ENCODE results near the gene CCDC15. TPM values are rescaled to one million over a fixed set of nuclear protein-coding genes. Genes with fewer than 3 reads are reported as not detected.

Gene CCDC15
- polyA plus RNA-seq, 2 of the 4 experiments (the other 2 are of a cell fraction), result 0.58 to 1.3 TPM

DNA sequence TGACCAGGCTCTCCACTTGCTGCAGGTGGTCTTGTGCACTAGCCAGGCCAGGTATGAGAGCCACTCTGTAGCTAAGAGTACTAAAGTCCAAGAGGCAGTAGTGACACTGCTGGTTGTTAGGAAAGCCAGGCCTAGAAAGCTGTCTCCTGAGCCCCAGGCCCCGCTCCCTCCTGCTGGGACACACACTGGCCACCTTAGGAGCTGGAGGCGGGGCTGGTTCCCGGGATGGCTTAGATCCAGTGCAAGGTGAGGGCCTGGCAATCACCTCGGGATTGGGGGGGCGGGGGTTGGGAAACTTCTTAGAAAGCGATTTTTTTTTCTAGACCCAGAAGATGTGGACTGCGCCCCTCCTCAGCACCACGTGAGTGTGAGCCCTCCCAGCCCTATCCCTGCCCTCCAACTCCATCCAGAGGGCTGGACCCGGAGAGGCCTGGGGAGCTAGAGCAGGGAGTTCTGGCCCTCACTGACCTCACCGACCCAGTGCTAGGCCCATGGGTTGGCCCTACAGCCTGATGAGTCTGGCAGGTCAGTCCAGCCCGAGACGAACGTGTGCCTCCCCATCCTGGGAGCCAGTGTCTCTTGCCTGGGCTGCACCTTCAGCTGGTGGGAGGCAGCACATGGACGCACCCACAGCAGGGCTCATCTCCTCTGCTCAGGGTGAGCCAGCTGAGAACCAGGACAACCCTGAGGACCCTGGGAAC lies 127.2 kb downstream of the CCDC15 start (continued):
- TF ChIP-seq, protein P1, sequence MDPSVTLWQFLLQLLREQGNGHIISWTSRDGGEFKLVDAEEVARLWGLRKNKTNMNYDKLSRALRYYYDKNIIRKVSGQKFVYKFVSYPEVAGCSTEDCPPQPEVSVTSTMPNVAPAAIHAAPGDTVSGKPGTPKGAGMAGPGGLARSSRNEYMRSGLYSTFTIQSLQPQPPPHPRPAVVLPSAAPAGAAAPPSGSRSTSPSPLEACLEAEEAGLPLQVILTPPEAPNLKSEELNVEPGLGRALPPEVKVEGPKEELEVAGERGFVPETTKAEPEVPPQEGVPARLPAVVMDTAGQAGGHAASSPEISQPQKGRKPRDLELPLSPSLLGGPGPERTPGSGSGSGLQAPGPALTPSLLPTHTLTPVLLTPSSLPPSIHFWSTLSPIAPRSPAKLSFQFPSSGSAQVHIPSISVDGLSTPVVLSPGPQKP (IDR thresholded peaks at IDR 0.05; ENCODE audit: low read depth, low read length), result no peak
- TF ChIP-seq POLR2AphosphoS2 (conservative IDR thresholded peaks at IDR 0.05; ENCODE audit: low read length), result no peak

DNA sequence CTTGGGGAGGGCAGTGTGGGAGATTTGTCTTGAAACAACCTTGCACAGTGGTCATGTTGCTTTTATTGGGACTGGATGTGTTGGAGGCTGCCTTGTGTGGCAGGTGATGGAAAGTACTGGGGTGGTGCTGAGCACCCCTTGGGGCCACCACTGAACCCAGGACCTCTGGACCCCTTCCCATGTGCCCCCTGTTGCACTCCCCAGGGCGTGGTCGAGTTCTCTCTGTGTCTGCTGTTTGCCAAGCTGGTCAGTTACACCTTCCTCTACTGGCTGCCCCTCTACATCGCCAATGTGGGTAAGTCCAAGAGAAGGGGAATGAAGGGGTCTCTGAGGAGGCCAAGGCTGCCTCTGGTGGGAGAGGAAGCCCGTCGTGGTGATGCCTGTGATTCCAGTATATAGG lies 128.0 kb downstream of the CCDC15 start:
- WGBS (ENCODE audit: missing lambda C conversion rate), result 20% methylated on average over 5 of the region's 5 CpGs
- no peak for ATAC-seq
- no peak overlapping the region for H3K4me2 ChIP-seq
- no peak for DNase-seq (ENCODE audit: low read depth in 1 of 2, low spot score in 1 of 2)
- H3K27ac ChIP-seq, result no peak overlapping the region
- no peaks in the 10 kb centered on the region for H3K4me1 ChIP-seq
- TF ChIP-seq, protein P2, sequence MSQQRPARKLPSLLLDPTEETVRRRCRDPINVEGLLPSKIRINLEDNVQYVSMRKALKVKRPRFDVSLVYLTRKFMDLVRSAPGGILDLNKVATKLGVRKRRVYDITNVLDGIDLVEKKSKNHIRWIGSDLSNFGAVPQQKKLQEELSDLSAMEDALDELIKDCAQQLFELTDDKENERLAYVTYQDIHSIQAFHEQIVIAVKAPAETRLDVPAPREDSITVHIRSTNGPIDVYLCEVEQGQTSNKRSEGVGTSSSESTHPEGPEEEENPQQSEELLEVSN (IDR thresholded peaks at IDR 0.05; ENCODE audit: borderline replicate concordance, low read depth), result no peak
- H3K9me3 ChIP-seq, result no peaks in the 10 kb centered on the region
- no peak for FAIRE-seq
- POLR2A ChIA-PET, result no interaction called here
- CTCF ChIA-PET, result interaction anchor here (1.2 to 1.8 kb wide), 2 partner anchors 9 to 323 kb away, joined by 3 to 6 read pairs; no protein-coding TSS in a partner anchor
- H3K4me3 ChIP-seq, result no peak overlapping the region

DNA sequence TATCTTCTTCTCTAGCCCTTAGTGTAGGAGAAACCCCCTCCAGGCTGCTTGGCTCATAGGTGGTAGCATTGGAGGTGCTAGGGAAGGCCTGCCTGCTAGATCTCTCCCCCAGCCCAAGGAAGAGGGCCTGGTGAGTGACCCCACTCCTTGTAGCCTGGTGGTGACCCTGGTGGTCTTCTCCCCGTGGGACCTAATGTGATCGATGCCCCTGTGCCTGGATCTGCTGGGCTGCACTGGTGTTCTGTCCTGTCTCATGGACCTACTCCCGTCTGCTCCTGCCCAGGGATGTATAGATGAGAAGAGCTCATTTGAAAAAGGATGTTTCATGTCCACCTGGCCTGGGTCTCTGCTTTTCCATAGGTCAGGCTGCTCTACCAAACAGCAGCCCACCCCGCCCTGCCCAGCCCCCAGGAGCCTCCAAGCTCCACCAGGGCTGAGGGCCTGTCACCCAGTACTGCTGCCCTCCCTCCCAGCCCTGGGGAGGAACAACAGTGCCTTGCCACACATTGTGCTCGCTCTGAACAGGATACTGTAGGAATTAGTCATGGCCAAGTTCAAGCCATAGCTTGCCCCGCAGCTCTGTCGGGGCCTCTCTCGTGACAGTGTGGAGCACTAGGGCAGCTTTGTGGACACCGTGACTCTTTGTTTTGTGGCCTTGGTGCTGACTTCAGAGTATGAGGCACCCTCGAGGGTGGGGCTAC lies 128.8 kb downstream of the CCDC15 start:
- H3K4me2 ChIP-seq, result no peak overlapping the region
- TF ChIP-seq JUNB (IDR thresholded peaks at IDR 0.05) (no peak), HEYL (CRISPR knock-in tag; IDR thresholded peaks at IDR 0.05) (no peak), POLR2AphosphoS2 (conservative IDR thresholded peaks at IDR 0.05; ENCODE audit: low read length) (no peak)
- TF ChIP-seq, protein P3, sequence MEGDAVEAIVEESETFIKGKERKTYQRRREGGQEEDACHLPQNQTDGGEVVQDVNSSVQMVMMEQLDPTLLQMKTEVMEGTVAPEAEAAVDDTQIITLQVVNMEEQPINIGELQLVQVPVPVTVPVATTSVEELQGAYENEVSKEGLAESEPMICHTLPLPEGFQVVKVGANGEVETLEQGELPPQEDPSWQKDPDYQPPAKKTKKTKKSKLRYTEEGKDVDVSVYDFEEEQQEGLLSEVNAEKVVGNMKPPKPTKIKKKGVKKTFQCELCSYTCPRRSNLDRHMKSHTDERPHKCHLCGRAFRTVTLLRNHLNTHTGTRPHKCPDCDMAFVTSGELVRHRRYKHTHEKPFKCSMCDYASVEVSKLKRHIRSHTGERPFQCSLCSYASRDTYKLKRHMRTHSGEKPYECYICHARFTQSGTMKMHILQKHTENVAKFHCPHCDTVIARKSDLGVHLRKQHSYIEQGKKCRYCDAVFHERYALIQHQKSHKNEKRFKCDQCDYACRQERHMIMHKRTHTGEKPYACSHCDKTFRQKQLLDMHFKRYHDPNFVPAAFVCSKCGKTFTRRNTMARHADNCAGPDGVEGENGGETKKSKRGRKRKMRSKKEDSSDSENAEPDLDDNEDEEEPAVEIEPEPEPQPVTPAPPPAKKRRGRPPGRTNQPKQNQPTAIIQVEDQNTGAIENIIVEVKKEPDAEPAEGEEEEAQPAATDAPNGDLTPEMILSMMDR (IDR thresholded peaks at IDR 0.05), result no peak
- ChIA-PET CTCF (interaction anchor here (1.2 kb wide), 1 partner anchor 323 kb away, joined by 3 read pairs; no protein-coding TSS in a partner anchor), POLR2A (no interaction called here)
- H3K4me1 ChIP-seq, result no peaks in the 10 kb centered on the region
- no peak for DNase-seq (ENCODE audit: low read depth in 1 of 2, low spot score in 1 of 2)
- no peak for ATAC-seq
- WGBS (ENCODE audit: missing lambda C conversion rate), result 50% methylated on average over 6 of the region's 10 CpGs
- no peak overlapping the region for H3K4me3 ChIP-seq
- H3K27ac ChIP-seq, result no peak overlapping the region
- no peak for FAIRE-seq
- no peaks in the 10 kb centered on the region for H3K9me3 ChIP-seq

DNA sequence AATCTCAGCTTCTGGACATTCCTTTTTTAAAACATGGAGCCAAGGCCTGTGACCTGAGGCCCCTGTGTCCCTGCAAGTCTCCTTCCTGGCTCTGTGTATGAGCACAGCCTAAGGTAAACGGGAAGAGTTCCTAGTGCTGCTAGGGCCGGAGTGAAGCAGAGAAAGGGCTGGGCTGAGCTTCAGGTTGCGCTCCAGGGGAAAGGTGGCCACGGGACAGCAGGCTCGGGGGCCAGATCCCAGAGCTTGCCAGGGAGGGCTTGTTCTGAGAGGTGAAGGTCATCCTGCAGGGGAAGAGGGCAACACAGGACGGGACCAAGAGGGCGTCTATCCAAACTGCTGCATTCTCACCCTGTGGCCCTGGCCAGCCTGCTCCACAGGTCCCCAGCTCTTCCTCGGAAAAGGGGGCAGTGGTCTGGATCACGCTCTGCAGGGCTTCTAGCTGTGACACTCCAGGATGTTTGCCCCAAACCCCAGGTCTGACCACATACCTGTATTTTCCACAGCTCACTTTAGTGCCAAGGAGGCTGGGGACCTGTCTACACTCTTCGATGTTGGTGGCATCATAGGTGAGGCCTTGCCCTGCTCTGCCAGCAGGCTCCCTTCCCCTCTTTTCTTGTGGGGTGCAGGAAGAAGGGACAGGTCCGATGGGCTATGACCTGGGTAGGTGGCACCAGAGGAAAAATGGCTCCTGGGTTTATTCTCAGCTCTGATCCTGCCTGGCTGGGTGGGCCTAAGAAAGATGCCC lies 129.5 kb downstream of the CCDC15 start:
- Histone ChIP-seq H3K27ac (no peak overlapping the region), H3K4me1 (no peaks in the 10 kb centered on the region), H3K4me2 (no peak overlapping the region), H3K9me3 (no peaks in the 10 kb centered on the region), H3K4me3 (no peak overlapping the region)
- DNase-seq (ENCODE audit: low read depth in 1 of 2, low spot score in 1 of 2) (no peak), ATAC-seq (no peak), FAIRE-seq (no peak)
- TF ChIP-seq RCOR1 (IDR thresholded peaks at IDR 0.05; ENCODE audit: low read depth, low read length) (no peak), SMC3 (IDR thresholded peaks at IDR 0.05) (no peak), CBX2 (IDR thresholded peaks at IDR 0.05; ENCODE audit: borderline replicate concordance, low read depth) (no peak), GATA3 (IDR thresholded peaks at IDR 0.05; ENCODE audit: borderline replicate concordance) (no peak), EHF (CRISPR knock-in tag; IDR thresholded peaks at IDR 0.05) (no peak), NR3C1 (IDR thresholded peaks at IDR 0.05) (no peak), ZFP36 (IDR thresholded peaks at IDR 0.05; ENCODE audit: borderline replicate concordance, partially characterized antibody) (no peak)
- TF ChIP-seq, protein P4, sequence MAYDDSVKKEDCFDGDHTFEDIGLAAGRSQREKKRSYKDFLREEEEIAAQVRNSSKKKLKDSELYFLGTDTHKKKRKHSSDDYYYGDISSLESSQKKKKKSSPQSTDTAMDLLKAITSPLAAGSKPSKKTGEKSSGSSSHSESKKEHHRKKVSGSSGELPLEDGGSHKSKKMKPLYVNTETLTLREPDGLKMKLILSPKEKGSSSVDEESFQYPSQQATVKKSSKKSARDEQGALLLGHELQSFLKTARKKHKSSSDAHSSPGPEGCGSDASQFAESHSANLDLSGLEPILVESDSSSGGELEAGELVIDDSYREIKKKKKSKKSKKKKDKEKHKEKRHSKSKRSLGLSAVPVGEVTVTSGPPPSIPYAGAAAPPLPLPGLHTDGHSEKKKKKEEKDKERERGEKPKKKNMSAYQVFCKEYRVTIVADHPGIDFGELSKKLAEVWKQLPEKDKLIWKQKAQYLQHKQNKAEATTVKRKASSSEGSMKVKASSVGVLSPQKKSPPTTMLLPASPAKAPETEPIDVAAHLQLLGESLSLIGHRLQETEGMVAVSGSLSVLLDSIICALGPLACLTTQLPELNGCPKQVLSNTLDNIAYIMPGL (CRISPR knock-in tag; IDR thresholded peaks at IDR 0.05; ENCODE audit: borderline replicate concordance), result no peak
- ChIA-PET CTCF (interaction anchor here (0.6 kb wide), 1 partner anchor 402 kb away, joined by 3 read pairs; no protein-coding TSS in a partner anchor), POLR2A (no interaction called here)
- 38% methylated on average over 5 of the region's 11 CpGs for WGBS (ENCODE audit: missing lambda C conversion rate)
